AG04450 (cell line): Measurements from ENCODE around the gene PALLD. TPM values are rescaled to one million over a fixed set of nuclear protein-coding genes. Genes with fewer than 3 reads are reported as not detected.

ENCODE experiments used
- CTCF ChIA-PET: fragments of 300-600, 350-600 bp; formaldehyde crosslinking; extraction: SDS; loops from one replicate; lab custom pipeline; 2022; ENCODE audit warnings: antibody characterized with exemption, inconsistent platforms; lab: Charles Lee
- POLR2A ChIA-PET: fragments of 350-600 bp; formaldehyde crosslinking; extraction: SDS; loops from one replicate; lab custom pipeline; 2021; ENCODE audit warnings: antibody characterized with exemption, inconsistent platforms; lab: Yijun Ruan, JAX
- DNase-seq: peaks from one replicate; pipeline ENCODE4 v3.0.0-alpha.2; 2011; ENCODE audit warnings: low read depth, low spot score
- H3K27ac ChIP-seq: one replicate; pipeline ENCODE4 v1.5.1; 2012; ENCODE audit warnings: low read depth, low read length, control low read depth
- H3K27me3 ChIP-seq: one replicate; pipeline ENCODE4 v1.6.0; 2012; ENCODE audit warnings: low read length; ENCODE audit not compliant: control insufficient read depth, insufficient read depth
- H3K4me3 ChIP-seq: 2 replicates; pipeline ENCODE4 v1.5.1; 2011; ENCODE audit warnings: mild to moderate bottlenecking, low read depth, low read length, control low read depth
- H3K9me3 ChIP-seq: 2 replicates; pipeline ENCODE4 v1.5.1; 2012; ENCODE audit warnings: low read length; ENCODE audit not compliant: control insufficient read depth, insufficient read depth
- CTCF ChIP-seq: IDR thresholded peaks from 2 replicates; pipeline ENCODE4 v1.5.1; 2011; ENCODE audit warnings: low read depth, low read length, control low read depth, inconsistent platforms
- polyA plus RNA-seq: library from polyadenylated mRNA; depleted of rRNA; stranded (reverse); fragments of >200 nt; gene quantifications from 2 replicates; pipeline ENCODE4 v1.2.3, GENCODE V29; 2011

Gene PALLD
- polyA plus RNA-seq, 1 experiment = 159 TPM

GRCh38 chr4:168841672-168842019, 344.8 kb downstream of the PALLD start:
- TF ChIP-seq CTCF = no peak
- ChIA-PET CTCF (interaction anchor here (0.7 to 1.3 kb wide), 3 partner anchors 23 to 210 kb away, joined by 3 to 6 read pairs (median 4); no protein-coding TSS in a partner anchor), POLR2A (interaction anchor here (0.9 to 5.7 kb wide), 2 partner anchors 9 to 25 kb away, joined by 3 to 47 read pairs; no protein-coding TSS in a partner anchor)
- no peaks in the 10 kb centered on the region for H3K9me3 ChIP-seq
- no peaks in the 10 kb centered on the region for H3K27me3 ChIP-seq
- no peak overlapping the region for H3K4me3 ChIP-seq
- H3K27ac ChIP-seq = no peak overlapping the region
- no peak for DNase-seq

- POLR2A ChIA-PET = interaction anchor here (0.9 to 5.7 kb wide), 2 partner anchors 10 to 26 kb away, joined by 3 to 47 read pairs; no protein-coding TSS in a partner anchor
These were observed 345.3 kb downstream of the PALLD start for GRCh38 chr4:168842186-168842585.

GRCh38 chr4:168843635-168844034, 346.8 kb downstream of the PALLD start:
- peak overlapping the region; percentile 55 for H3K27ac ChIP-seq
- no peak for TF ChIP-seq CTCF
- CTCF ChIA-PET = interaction anchor here (1.5 kb wide), 1 partner anchor 78 kb away, joined by 4 read pairs; no protein-coding TSS in a partner anchor

More at GRCh38 chr4:168842186-168842585, 345.3 kb downstream of the PALLD start:
- Histone ChIP-seq H3K27me3 (no peaks in the 10 kb centered on the region), H3K9me3 (no peaks in the 10 kb centered on the region), H3K27ac (peak overlapping the region; percentile 48), H3K4me3 (no peak overlapping the region)
- DNase-seq = no peak
- no peak for TF ChIP-seq CTCF
- CTCF ChIA-PET = interaction anchor here (0.5 to 1.3 kb wide), 5 partner anchors 10 to 257 kb away, joined by 3 to 7 read pairs (median 3); no protein-coding TSS in a partner anchor

GRCh38 chr4:168844353-168845049, 347.6 kb downstream of the PALLD start:
- Histone ChIP-seq H3K27me3 (no peaks in the 10 kb centered on the region), H3K9me3 (no peaks in the 10 kb centered on the region), H3K4me3 (peak overlapping the region; percentile 3; the same call in 1 of the 2 replicates), H3K27ac (peak overlapping the region; percentile 80)
- no peak for TF ChIP-seq CTCF
- ChIA-PET POLR2A (interaction anchor here (0.6 to 5.7 kb wide), 2 partner anchors 12 to 32 kb away, joined by 5 to 47 read pairs; no protein-coding TSS in a partner anchor), CTCF (interaction anchor here (1.0 to 1.5 kb wide), 2 partner anchors 72 to 78 kb away, joined by 3 to 4 read pairs; no protein-coding TSS in a partner anchor)
- DNase-seq = peak; percentile 71

More at GRCh38 chr4:168843635-168844034, 346.8 kb downstream of the PALLD start:
- POLR2A ChIA-PET = interaction anchor here (5.7 kb wide), 1 partner anchor 11 kb away, joined by 47 read pairs; no protein-coding TSS in a partner anchor
- Histone ChIP-seq H3K9me3 (no peaks in the 10 kb centered on the region), H3K4me3 (no peak overlapping the region; the same call in 1 of the 2 replicates), H3K27me3 (no peaks in the 10 kb centered on the region)
- no peak for DNase-seq

GRCh38 chr4:168845897-168846296, 349.0 kb downstream of the PALLD start:
- no peak for DNase-seq

More at GRCh38 chr4:168845897-168846296, 349.0 kb downstream of the PALLD start:
- Histone ChIP-seq H3K9me3 (no peaks in the 10 kb centered on the region), H3K27ac (no peak overlapping the region), H3K27me3 (no peaks in the 10 kb centered on the region), H3K4me3 (no peak overlapping the region)
- no peak for TF ChIP-seq CTCF
- CTCF ChIA-PET = no interaction called here
- POLR2A ChIA-PET = interaction anchor here (0.6 kb wide), 1 partner anchor 898 kb away, joined by 3 read pairs; no protein-coding TSS in a partner anchor
